Measurements from ENCODE around the gene SLC10A4.

SLC10A4 gene

GRCh38 chr4:48489683-48490011 is 6.5 kb downstream of the SLC10A4 start:
- DNase-seq (ENCODE audit: low read depth, low spot score), result no peak

- no peak for DNase-seq (ENCODE audit: low read depth, low spot score)
Observed at GRCh38 chr4:48490012-48490679, 7.0 kb downstream of the SLC10A4 start, which contains the start of gene ZAR1. Gene ZAR1, plus strand, starts transcription at chr4:48490252. Its CDS starts 40 bp downstream, at chr4:48490292.

GRCh38 chr4:48490680-48491513 is 7.8 kb downstream of the SLC10A4 start:
- no peak for DNase-seq (ENCODE audit: low read depth, low spot score)

- no peak for DNase-seq (ENCODE audit: low read depth, low spot score)
Observed at GRCh38 chr4:48491514-48492176, 8.5 kb downstream of the SLC10A4 start.

- DNase-seq (ENCODE audit: low read depth, low spot score), result no peak
Observed at GRCh38 chr4:48493452-48494100, 10.4 kb downstream of the SLC10A4 start.

GRCh38 chr4:48495941-48496340 is 12.8 kb downstream of the SLC10A4 start:
- no peak for DNase-seq (ENCODE audit: low read depth, low spot score)

GRCh38 chr4:48498895-48499294 is 15.8 kb downstream of the SLC10A4 start:
- no peak for DNase-seq (ENCODE audit: low read depth, low spot score)

GRCh38 chr4:48499551-48500066 is 16.5 kb downstream of the SLC10A4 start:
- no peak for DNase-seq (ENCODE audit: low read depth, low spot score)

- no peak for DNase-seq (ENCODE audit: low read depth, low spot score)
Observed at GRCh38 chr4:48503233-48504025, 20.3 kb downstream of the SLC10A4 start.

GRCh38 chr4:48504026-48504330 is 20.8 kb downstream of the SLC10A4 start:
- DNase-seq (ENCODE audit: low read depth, low spot score), result no peak

- DNase-seq (ENCODE audit: low read depth, low spot score), result no peak
Observed at GRCh38 chr4:48504352-48504751, 21.2 kb downstream of the SLC10A4 start.

GRCh38 chr4:48506716-48507115 is 23.6 kb downstream of the SLC10A4 start:
- DNase-seq (ENCODE audit: low read depth, low spot score), result no peak

- DNase-seq (ENCODE audit: low read depth, low spot score), result no peak
Observed at GRCh38 chr4:48509543-48509942, 26.4 kb downstream of the SLC10A4 start.

- DNase-seq (ENCODE audit: low read depth, low spot score), result no peak
Observed at GRCh38 chr4:48518143-48518542, 35.0 kb downstream of the SLC10A4 start.

- DNase-seq (ENCODE audit: low read depth, low spot score), result no peak
Observed at GRCh38 chr4:48526406-48526805, 43.3 kb downstream of the SLC10A4 start.

GRCh38 chr4:48538358-48538757 is 55.2 kb downstream of the SLC10A4 start:
- DNase-seq (ENCODE audit: low read depth, low spot score), result no peak
